ENCODE data around the gene RIMS3. TPM values are rescaled to one million over a fixed set of nuclear protein-coding genes. Genes with fewer than 3 reads are reported as not detected.

RIMS3 gene
- total RNA-seq, 3 donors from 2014 or later: 0.64 to 4.4 (median 2.6) TPM

DNA sequence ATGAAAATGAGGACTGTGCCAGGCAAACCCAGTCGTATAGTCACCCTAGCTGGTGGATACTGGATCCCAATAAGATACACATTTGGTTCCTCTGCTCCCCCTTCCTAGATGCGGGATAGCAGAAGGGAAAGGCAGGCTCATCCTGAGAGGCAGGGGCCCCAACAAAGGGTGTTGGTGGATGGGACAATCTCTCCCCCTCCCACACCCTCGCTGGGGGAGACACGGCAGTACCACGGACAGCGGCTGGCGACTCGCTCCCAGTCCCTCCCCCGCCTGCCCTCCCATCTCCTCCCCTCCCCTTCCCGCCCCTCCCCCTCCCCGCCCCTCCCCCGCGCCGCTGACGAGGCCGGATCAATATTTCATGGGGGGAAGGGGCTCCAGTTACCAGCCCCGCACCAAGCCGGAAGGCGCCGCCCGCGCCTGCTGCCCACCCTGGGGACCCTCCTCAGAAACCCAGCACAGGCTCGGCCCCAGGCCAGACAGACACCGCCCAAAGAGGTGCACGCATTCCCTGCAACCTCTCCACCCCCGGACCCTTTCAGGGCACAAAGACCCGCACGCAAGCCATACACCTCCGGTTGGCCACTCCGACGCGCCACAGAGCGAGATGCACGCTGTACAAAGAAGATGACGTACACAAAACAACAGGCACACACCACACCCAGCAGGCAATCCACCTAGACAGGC lies 11.5 kb downstream of the RIMS3 start:
- Histone ChIP-seq H3K4me3 (no peak overlapping the region), H3K27me3 (peaks cover 0 to 5% of the 10 kb centered on the region in 2 donors), H3K9me3 (no peaks in the 10 kb centered on the region), H3K4me1 (no peaks in the 10 kb centered on the region), H3K36me3 (no peaks in the 10 kb centered on the region), H3K27ac (no peak overlapping the region)
- intact Hi-C loops (cut with DNase I; ENCODE audit: low total_unique reads): no loop called here
- DNase-seq (ENCODE audit: low spot score in 2 of 2): no peak
- TF ChIP-seq, protein P1, sequence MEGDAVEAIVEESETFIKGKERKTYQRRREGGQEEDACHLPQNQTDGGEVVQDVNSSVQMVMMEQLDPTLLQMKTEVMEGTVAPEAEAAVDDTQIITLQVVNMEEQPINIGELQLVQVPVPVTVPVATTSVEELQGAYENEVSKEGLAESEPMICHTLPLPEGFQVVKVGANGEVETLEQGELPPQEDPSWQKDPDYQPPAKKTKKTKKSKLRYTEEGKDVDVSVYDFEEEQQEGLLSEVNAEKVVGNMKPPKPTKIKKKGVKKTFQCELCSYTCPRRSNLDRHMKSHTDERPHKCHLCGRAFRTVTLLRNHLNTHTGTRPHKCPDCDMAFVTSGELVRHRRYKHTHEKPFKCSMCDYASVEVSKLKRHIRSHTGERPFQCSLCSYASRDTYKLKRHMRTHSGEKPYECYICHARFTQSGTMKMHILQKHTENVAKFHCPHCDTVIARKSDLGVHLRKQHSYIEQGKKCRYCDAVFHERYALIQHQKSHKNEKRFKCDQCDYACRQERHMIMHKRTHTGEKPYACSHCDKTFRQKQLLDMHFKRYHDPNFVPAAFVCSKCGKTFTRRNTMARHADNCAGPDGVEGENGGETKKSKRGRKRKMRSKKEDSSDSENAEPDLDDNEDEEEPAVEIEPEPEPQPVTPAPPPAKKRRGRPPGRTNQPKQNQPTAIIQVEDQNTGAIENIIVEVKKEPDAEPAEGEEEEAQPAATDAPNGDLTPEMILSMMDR (IDR thresholded peaks at IDR 0.05): no peak
- TF ChIP-seq POLR2AphosphoS5 (IDR thresholded peaks at IDR 0.05) (no peak), POLR2A (IDR thresholded peaks at IDR 0.05) (no peak)

- intact Hi-C loops (cut with DNase I; ENCODE audit: low total_unique reads): no loop called here
- DNase-seq (ENCODE audit: low spot score in 2 of 2): no peak
Measured at GRCh38 chr1:40652979-40653378, 12.5 kb downstream of the RIMS3 start.

GRCh38 chr1:40652468-40652867 lies 13.0 kb downstream of the RIMS3 start:
- Histone ChIP-seq H3K27me3 (peaks cover 0 to 5% of the 10 kb centered on the region in 2 donors), H3K27ac (no peak overlapping the region), H3K4me3 (no peak overlapping the region), H3K9me3 (no peaks in the 10 kb centered on the region), H3K36me3 (no peaks in the 10 kb centered on the region), H3K4me1 (no peaks in the 10 kb centered on the region)
- no peak for TF ChIP-seq POLR2AphosphoS5 (IDR thresholded peaks at IDR 0.05)
- TF ChIP-seq, protein P1 (IDR thresholded peaks at IDR 0.05): no peak
- no peak for TF ChIP-seq POLR2A (IDR thresholded peaks at IDR 0.05)
- no peak for DNase-seq (ENCODE audit: low spot score in 2 of 2)
- intact Hi-C loops (cut with DNase I; ENCODE audit: low total_unique reads): no loop called here

More at GRCh38 chr1:40652979-40653378, 12.5 kb downstream of the RIMS3 start:
- Histone ChIP-seq H3K4me3 (no peak overlapping the region), H3K27me3 (peaks cover 0 to 5% of the 10 kb centered on the region in 2 donors), H3K36me3 (no peaks in the 10 kb centered on the region), H3K9me3 (no peaks in the 10 kb centered on the region), H3K4me1 (no peaks in the 10 kb centered on the region), H3K27ac (no peak overlapping the region)
- no peak for TF ChIP-seq POLR2A (IDR thresholded peaks at IDR 0.05)

DNA sequence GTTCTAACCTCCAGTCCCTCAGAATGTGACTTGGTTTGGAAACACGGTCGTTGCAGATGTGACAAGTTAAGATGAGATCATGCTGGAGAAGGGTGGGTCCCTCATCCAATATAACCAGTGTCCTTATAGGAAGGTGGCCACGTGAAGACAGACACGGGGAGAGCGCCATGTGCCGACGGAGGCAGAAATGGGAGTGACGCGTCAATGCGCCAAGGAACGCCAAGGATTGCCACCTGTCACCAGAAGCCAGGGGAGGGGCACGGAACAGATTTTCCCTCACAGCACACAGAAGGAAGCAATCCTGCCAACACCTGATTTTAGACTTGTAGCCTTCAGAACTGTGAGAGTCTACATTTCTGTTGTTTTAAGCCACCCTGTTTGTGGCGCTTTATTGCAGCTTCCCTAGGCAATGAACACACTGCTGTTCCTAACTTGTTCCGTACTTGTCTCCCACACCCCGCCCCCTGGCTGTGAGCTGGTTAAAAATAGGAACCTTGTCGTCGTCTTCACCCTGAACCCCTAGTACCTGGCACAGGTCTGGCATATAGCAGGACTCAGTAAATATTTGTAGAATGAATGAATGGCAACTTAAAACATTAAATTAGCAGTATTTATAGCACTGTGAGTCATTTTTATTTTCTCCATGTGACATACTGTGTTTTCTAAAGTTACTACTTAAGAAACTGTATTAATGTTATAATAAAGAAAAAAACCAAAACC lies 14.2 kb downstream of the RIMS3 start:
- H3K27me3 ChIP-seq: peaks cover 0 to 5% of the 10 kb centered on the region in 2 donors
- H3K4me3 ChIP-seq: no peak overlapping the region
- intact Hi-C loops (cut with DNase I; ENCODE audit: low total_unique reads): no loop called here

GRCh38 chr1:40650075-40650474 lies 15.4 kb downstream of the RIMS3 start:
- no peak for DNase-seq (ENCODE audit: low spot score in 2 of 2)
- no peak overlapping the region for H3K4me3 ChIP-seq
- no peaks in the 10 kb centered on the region for H3K36me3 ChIP-seq
- H3K27me3 ChIP-seq: peaks cover 0 to 5% of the 10 kb centered on the region in 2 donors
- no peaks in the 10 kb centered on the region for H3K4me1 ChIP-seq
- no peaks in the 10 kb centered on the region for H3K9me3 ChIP-seq
- intact Hi-C loops (cut with DNase I; ENCODE audit: low total_unique reads): no loop called here
- TF ChIP-seq POLR2AphosphoS5 (IDR thresholded peaks at IDR 0.05) (no peak), POLR2A (IDR thresholded peaks at IDR 0.05) (no peak)
- TF ChIP-seq, protein P1 (IDR thresholded peaks at IDR 0.05): no peak
- H3K27ac ChIP-seq: no peak overlapping the region

More for the DNA sequence above, 14.2 kb downstream of the RIMS3 start:
- DNase-seq (ENCODE audit: low spot score in 2 of 2): no peak
- no peak for TF ChIP-seq POLR2AphosphoS5 (IDR thresholded peaks at IDR 0.05)
- no peak for TF ChIP-seq POLR2A (IDR thresholded peaks at IDR 0.05)
- Histone ChIP-seq H3K4me1 (no peaks in the 10 kb centered on the region), H3K36me3 (no peaks in the 10 kb centered on the region), H3K27ac (no peak overlapping the region), H3K9me3 (no peaks in the 10 kb centered on the region)

DNA sequence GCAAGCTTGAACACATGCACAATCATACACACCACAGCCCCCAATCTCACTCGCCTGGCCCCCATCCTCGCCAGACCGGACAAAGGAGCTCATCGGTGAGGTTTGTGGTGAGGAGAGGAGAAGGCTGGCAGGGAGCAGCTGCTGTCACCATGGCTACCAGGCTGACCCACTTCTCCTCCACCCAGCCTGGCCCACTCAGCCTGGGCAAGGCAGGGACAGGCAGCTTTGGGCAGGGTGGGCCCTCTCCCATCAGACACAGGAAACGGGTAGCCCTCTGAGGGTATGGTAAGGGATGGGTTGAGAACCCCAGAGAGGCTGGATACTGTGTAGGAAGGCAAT lies 15.9 kb downstream of the RIMS3 start:
- Histone ChIP-seq H3K36me3 (no peaks in the 10 kb centered on the region), H3K4me3 (no peak overlapping the region), H3K9me3 (no peaks in the 10 kb centered on the region), H3K27me3 (peaks cover 0 to 5% of the 10 kb centered on the region in 2 donors), H3K4me1 (no peaks in the 10 kb centered on the region), H3K27ac (no peak overlapping the region)
- TF ChIP-seq, protein P1 (IDR thresholded peaks at IDR 0.05): no peak
- no peak for TF ChIP-seq POLR2A (IDR thresholded peaks at IDR 0.05)
- TF ChIP-seq POLR2AphosphoS5 (IDR thresholded peaks at IDR 0.05): no peak
- intact Hi-C loops (cut with DNase I; ENCODE audit: low total_unique reads): no loop called here
- DNase-seq (ENCODE audit: low spot score in 2 of 2): no peak
